Measurements from ENCODE around the gene SLCO3A1. TPM values are rescaled to one million over a fixed set of nuclear protein-coding genes. Genes with fewer than 3 reads are reported as not detected.

SLCO3A1 gene
- total RNA-seq, 1 donor from 2014 or later: 6.3 TPM

- H3K4me1 Mint-ChIP-seq: peaks cover 9% of the 10 kb centered on the region
- H3K9me3 Mint-ChIP-seq: no peaks in the 10 kb centered on the region
- no peaks in the 10 kb centered on the region for H3K36me3 Mint-ChIP-seq (ENCODE audit: low read depth)
- no peak for DNase-seq (ENCODE audit: low read depth, low spot score)
- H3K4me3 Mint-ChIP-seq: no peak overlapping the region
- TF ChIP-seq CTCF (conservative IDR thresholded peaks at IDR 0.05): no peak
- peaks cover 13% of the 10 kb centered on the region for H3K27me3 Mint-ChIP-seq (ENCODE audit: low read depth)
- no peak overlapping the region for H3K27ac Mint-ChIP-seq (ENCODE audit: unreplicated experiment)
Observed at GRCh38 chr15:91936182-91936775, 82.8 kb downstream of the SLCO3A1 start.

GRCh38 chr15:91936927-91937326, 83.4 kb downstream of the SLCO3A1 start:
- Mint-ChIP-seq H3K27me3 (ENCODE audit: low read depth) (peaks cover 13% of the 10 kb centered on the region), H3K27ac (ENCODE audit: unreplicated experiment) (no peak overlapping the region), H3K4me3 (no peak overlapping the region), H3K36me3 (ENCODE audit: low read depth) (no peaks in the 10 kb centered on the region), H3K9me3 (no peaks in the 10 kb centered on the region), H3K4me1 (peaks cover 13% of the 10 kb centered on the region)
- TF ChIP-seq CTCF (conservative IDR thresholded peaks at IDR 0.05): no peak
- DNase-seq (ENCODE audit: low read depth, low spot score): no peak

- DNase-seq (ENCODE audit: low read depth, low spot score): no peak
- Mint-ChIP-seq H3K36me3 (ENCODE audit: low read depth) (no peaks in the 10 kb centered on the region), H3K27ac (ENCODE audit: unreplicated experiment) (no peak overlapping the region), H3K4me1 (peaks cover 24% of the 10 kb centered on the region), H3K27me3 (ENCODE audit: low read depth) (peaks cover 13% of the 10 kb centered on the region), H3K4me3 (no peak overlapping the region), H3K9me3 (no peaks in the 10 kb centered on the region)
- TF ChIP-seq CTCF (conservative IDR thresholded peaks at IDR 0.05): no peak
Observed at GRCh38 chr15:91938136-91938535, 84.6 kb downstream of the SLCO3A1 start.

GRCh38 chr15:91939403-91939831, 85.9 kb downstream of the SLCO3A1 start:
- H3K9me3 Mint-ChIP-seq: no peaks in the 10 kb centered on the region
- no peak overlapping the region for H3K4me3 Mint-ChIP-seq
- H3K27ac Mint-ChIP-seq (ENCODE audit: unreplicated experiment): no peak overlapping the region
- no peak for TF ChIP-seq CTCF (conservative IDR thresholded peaks at IDR 0.05)
- peaks cover 18% of the 10 kb centered on the region for H3K27me3 Mint-ChIP-seq (ENCODE audit: low read depth)
- DNase-seq (ENCODE audit: low read depth, low spot score): no peak
- no peaks in the 10 kb centered on the region for H3K36me3 Mint-ChIP-seq (ENCODE audit: low read depth)
- peaks cover 34% of the 10 kb centered on the region for H3K4me1 Mint-ChIP-seq

- Mint-ChIP-seq H3K9me3 (no peaks in the 10 kb centered on the region), H3K4me1 (peaks cover 44% of the 10 kb centered on the region), H3K27me3 (ENCODE audit: low read depth) (peaks cover 18% of the 10 kb centered on the region), H3K27ac (ENCODE audit: unreplicated experiment) (no peak overlapping the region), H3K4me3 (peak overlapping the region; percentile 42), H3K36me3 (ENCODE audit: low read depth) (no peaks in the 10 kb centered on the region)
- no peak for TF ChIP-seq CTCF (conservative IDR thresholded peaks at IDR 0.05)
- no peak for DNase-seq (ENCODE audit: low read depth, low spot score)
Observed at GRCh38 chr15:91940496-91941381, 87.2 kb downstream of the SLCO3A1 start.
